Gastroesophageal sphincter (tissue), 3 donors: ENCODE measurements around the gene EEF2K.

Experiments used
- EP300 ChIP-seq: sonication (generic); formaldehyde crosslinking; IDR thresholded peaks from one replicate; pipeline ENCODE4 v1.6.1; 2017; ENCODE audit warnings: antibody characterized with exemption, mild to moderate bottlenecking
- POLR2A ChIP-seq, 2 donors: fragments of 450-650 bp; IDR thresholded peaks; one replicate each; pipeline ENCODE4 v1.6.1; 2017; ENCODE audit warnings: antibody characterized with exemption in 2 of 2, mild to moderate bottlenecking in 2 of 2, moderate library complexity in 1 of 2
- POLR2AphosphoS5 ChIP-seq: sonication (generic); formaldehyde crosslinking; IDR thresholded peaks from one replicate; pipeline ENCODE4 v1.6.1; 2017; ENCODE audit warnings: antibody characterized with exemption
- TF ChIP-seq, protein P1 (sequence below), 4 experiments: fragments of 200-600 bp in 2 of 4; fragments of 450-650 bp in 2 of 4; sonication (generic) in 1 of 4; IDR thresholded peaks; one replicate each; pipeline ENCODE4 v1.5.1; 2017 to 2019; ENCODE audit warnings: antibody characterized with exemption in 4 of 4, mild to moderate bottlenecking in 2 of 4, moderate library complexity in 2 of 4

- no peak for TF ChIP-seq EP300
- TF ChIP-seq, protein P1, sequence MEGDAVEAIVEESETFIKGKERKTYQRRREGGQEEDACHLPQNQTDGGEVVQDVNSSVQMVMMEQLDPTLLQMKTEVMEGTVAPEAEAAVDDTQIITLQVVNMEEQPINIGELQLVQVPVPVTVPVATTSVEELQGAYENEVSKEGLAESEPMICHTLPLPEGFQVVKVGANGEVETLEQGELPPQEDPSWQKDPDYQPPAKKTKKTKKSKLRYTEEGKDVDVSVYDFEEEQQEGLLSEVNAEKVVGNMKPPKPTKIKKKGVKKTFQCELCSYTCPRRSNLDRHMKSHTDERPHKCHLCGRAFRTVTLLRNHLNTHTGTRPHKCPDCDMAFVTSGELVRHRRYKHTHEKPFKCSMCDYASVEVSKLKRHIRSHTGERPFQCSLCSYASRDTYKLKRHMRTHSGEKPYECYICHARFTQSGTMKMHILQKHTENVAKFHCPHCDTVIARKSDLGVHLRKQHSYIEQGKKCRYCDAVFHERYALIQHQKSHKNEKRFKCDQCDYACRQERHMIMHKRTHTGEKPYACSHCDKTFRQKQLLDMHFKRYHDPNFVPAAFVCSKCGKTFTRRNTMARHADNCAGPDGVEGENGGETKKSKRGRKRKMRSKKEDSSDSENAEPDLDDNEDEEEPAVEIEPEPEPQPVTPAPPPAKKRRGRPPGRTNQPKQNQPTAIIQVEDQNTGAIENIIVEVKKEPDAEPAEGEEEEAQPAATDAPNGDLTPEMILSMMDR (IDR thresholded peaks at IDR 0.05): no peak
- no peak for TF ChIP-seq POLR2A (IDR thresholded peaks at IDR 0.05)
- no peak for TF ChIP-seq POLR2AphosphoS5
These were observed 23.8 kb downstream of the EEF2K start for GRCh38 chr16:22229889-22230288.
